Daoy (cell line): ENCODE data around the gene PCA3. TPM values are rescaled to one million over a fixed set of nuclear protein-coding genes. Genes with fewer than 3 reads are reported as not detected.
A peak's percentile ranks its signal among the peaks of the same experiment; 100 is the strongest.

Experiments
- DNase-seq: peaks from one replicate; pipeline ENCODE4 v3.0.0-alpha.2; 2015; ENCODE audit warnings: low read depth
- total RNA-seq: library from RNA; depleted of rRNA; stranded (reverse); fragments of >200 nt; shearing (Covaris generic); gene quantifications from 2 replicates; pipeline ENCODE4 v1.2.3, GENCODE V29; 2014

Gene PCA3
- total RNA-seq, 1 experiment from 2014 or later: 0.06 TPM

DNA sequence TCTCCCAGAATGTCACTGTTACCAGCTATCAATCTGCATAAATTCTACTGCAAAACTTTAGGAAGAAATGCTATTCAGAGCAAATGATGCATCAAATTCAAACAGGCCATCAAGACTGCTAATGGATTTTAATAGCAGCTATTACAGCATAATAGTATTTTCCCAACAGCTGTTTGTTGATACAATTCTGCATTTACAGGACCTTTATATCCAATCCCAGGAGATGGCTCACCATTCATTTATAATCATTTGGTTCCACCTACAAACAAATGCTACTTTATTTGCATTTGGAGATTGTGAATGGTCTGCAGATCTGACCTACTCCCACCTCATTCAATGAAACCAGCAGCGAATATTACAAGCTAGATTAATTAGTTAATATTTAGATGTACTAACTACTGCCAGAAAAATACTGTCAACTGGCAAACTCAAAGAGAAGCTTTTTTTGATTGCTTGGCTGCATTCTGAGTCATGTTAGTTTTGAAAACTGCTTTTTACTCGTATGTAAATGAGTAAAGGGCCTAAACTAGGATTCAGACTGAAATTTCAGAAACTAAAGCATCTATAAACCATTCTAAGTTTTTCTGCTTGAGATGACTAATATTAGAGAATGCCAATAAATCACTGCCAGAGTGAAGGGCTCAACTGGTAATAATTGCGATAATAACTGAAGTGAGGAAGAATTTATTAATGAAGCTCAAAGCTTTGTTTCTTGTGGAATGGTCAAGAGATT lies 7.1 kb upstream of the PCA3 start:
- DNase-seq: no peak

DNA sequence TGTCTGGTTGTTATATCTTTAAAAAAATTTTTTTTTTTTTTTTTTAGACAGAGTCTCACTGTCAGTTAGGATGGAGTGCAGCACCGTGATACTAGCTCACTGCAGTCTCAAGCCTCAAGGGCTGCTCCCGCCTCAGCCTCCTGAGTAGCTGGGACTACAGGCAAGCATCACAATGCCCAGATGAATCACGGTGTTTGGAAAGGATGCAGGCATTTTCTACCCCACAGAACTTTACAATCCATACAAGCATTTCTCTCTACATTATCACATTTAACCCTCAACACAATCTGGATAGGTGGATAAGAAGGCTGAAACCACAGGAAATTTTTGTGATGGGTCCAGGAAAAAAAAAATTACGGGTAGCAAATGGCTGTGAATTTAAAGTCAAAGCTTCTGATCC lies 5.8 kb upstream of the PCA3 start:
- DNase-seq: no peak

DNA sequence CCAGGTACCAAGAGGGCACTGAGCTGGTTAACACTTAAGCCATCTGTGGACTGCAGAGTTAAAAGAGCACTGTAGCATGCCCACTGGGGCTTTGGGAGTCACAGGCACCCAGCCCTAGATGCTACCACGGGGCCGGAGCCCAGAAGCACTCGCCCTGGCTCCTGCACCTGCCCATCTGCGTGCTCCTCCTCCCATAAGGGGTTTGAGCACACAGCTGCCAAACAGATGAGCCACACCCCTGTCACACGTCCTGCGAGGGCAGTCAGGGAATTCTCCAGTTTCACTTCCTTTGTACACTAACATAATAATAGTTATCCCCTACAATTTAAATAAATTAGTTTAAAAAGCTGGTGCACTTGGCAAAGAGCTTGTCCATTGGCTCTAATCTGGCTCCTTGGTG lies 4.5 kb upstream of the PCA3 start:
- DNase-seq: no peak

DNA sequence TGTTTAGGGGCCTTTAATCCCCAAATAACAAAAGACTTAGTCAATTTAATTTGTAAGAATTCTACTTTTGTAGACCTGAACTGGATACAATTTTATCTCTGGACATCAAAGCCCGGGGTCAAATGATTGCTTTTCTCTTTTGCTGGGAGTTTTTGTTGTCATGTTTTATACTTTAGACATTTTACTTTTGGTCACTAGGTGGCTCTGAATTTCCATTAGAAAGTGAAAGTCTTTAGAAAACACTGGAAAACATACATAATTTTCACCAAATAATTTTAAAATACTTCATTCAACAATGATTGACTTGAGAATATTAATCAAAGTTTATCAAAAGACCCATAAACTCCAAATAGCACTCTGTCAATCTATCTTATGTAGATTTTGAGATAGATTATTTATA lies 2.8 kb upstream of the PCA3 start:
- no peak for DNase-seq

DNA sequence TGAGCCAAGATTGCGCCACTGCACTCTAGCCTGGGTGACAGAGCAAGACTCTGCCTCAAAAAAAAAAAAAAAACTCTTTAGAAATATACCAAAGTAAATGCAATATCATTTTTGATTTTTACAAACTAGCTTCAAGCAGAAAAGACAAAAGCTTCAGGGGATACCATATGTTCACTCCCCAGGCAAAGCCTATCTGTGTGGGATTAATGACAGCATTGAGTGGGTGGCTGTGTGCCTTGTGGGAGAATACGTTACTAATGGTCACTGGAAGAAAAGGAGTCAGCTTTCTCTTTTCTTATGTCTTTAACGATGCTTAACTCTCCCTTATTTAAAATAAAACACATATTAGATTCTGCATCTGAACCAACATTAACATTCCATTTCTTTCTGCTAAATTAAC lies 1.9 kb downstream of the PCA3 start:
- DNase-seq: no peak

DNA sequence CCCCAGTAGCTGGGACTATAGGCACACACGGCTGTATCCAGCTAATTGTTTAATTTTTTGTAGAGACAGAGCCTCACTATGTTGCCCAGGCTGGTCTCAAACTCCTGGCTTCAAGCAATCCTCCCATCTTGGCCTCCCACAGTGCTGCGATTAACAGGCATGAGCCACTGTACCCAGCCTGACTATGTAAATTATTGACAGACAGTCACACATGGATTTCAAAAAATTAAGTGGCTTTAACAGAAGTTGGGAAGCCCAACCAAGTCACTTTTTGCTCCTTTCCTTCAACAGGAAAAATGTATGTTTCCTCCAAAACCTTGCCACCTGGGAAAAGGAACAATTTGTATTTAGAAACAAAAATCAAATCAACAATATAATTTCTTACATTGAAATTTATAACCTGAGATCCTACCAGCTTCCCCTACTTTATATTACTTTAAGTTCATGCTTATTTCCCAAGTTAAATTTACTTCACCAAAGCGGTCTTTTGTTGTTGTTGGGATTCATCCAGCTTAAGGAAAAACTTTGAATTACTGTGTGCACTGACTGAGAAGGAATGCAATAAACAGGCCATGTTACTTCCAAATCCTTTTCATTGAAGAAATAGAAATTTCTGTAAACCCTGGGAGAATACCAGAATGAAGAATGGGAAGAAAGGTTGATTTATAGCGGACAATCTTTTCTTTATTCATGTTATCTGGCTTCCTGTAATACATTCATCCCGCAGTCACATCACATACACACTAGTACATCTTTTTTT lies 8.6 kb downstream of the PCA3 start:
- DNase-seq: no peak

DNA sequence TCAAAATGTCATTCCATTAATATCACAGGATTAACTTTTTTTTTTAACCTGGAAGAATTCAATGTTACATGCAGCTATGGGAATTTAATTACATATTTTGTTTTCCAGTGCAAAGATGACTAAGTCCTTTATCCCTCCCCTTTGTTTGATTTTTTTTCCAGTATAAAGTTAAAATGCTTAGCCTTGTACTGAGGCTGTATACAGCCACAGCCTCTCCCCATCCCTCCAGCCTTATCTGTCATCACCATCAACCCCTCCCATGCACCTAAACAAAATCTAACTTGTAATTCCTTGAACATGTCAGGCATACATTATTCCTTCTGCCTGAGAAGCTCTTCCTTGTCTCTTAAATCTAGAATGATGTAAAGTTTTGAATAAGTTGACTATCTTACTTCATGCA lies 20.6 kb downstream of the PCA3 start:
- no peak for DNase-seq

DNA sequence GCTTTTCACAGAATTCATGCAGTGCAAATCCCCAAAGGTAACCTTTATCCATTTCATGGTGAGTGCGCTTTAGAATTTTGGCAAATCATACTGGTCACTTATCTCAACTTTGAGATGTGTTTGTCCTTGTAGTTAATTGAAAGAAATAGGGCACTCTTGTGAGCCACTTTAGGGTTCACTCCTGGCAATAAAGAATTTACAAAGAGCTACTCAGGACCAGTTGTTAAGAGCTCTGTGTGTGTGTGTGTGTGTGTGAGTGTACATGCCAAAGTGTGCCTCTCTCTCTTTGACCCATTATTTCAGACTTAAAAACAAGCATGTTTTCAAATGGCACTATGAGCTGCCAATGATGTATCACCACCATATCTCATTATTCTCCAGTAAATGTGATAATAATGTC lies 21.3 kb downstream of the PCA3 start:
- DNase-seq: no peak

DNA sequence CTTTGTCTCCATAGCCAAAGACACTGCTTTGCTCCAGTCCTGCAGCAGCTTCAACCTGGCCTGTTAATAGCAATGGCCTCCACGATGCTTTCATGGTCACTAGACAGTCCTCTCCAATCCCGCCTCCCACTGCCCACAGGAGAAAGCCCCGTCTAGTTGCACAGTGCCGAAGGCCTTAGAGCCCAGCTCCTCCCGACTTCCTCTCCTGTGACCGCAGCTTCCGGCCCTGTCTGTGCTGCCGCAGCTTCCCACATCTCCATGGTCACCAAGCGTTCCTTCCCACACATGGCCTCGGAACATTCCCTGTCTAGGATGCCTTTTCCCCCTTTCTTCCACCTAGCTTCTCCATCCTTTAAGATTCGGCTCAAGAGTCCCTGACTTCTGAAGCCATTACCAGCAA lies 23.4 kb downstream of the PCA3 start:
- peak; percentile 23 for DNase-seq

DNA sequence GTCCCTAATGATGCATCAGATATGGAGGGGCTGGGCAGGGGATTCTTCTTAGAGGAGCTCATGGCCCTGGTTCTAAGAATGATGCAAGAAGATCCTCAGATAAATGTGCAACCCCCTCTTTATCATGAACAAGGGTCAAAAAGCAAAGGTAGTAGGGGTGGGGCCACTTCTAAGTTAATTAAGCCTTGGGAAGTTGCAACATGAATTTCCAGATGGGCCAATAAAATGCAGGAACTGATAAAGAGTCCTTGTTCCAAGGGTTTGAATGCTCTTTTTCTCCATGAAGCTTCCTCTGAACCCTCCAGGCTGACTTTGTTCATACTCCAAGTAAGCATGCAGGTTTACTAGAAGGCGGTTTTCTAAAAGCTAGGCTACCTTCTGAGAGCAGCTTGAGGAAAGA lies 25.6 kb downstream of the PCA3 start:
- DNase-seq: no peak

DNA sequence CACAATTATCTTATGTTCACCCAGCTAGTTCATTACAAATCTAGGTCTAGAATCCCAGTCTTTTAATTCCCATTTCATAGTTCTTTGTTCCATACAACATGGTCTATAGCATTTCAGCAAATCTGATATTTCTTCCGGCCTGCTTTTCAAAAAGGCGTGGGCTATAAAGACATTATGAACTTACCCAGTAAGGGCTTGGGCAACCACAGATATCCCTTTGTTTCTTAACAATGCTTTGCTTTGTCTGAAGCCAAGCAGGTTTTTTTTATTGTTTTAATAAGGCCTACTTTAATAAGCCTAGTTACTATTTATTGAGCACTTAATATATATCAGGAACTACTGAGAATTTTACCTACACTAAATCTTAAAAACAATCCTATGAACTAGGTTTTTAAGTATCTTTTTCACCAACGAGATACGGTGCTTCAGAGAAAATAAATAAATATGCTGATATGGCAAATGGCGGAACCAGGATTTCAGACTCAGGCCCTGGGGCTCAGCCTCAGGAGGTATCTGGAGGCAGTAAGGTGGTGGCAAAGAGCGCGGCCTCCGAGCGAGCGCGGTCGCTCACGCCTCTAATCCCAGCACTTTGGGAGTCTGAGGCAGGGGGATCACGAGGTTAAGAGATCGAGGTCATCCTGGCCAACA lies 29.7 kb downstream of the PCA3 start:
- no peak for DNase-seq

DNA sequence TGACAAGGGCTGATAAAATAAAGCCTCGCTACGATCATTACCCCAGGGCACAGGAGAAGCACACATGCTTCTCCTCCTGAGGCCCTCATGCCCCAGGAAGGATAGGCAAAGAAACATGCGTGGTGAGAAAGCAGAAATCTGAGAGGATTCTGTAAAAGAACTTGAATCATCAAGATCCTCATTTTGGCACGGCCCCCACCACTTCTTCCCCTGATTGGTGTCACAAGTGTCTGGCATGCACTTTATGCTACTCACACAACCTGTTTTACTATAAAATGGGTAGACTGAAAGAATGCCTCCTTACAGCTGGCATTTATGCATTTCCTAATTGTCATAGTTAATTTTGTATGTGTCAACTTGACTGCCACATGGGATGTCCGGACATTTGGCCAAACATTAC lies 32.1 kb downstream of the PCA3 start:
- no peak for DNase-seq

DNA sequence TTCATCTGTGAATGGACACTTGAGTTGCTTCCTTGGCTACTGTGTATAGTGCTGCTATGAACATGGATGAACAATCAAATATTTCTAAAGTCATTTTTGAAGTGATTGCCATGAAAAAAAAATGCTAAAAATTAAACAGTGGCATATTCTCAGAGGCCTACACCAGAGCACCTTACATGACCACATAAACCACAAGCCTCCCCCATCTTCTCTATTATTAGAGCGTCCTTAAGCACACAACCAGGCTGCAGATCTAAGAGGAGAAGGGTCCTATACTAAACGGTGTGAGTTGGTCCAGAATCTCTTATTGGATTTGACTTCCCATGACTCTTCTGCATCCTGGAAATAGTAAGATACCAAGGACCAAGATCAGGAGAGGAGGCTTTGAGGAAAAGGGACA lies 34.3 kb downstream of the PCA3 start:
- DNase-seq: no peak

DNA sequence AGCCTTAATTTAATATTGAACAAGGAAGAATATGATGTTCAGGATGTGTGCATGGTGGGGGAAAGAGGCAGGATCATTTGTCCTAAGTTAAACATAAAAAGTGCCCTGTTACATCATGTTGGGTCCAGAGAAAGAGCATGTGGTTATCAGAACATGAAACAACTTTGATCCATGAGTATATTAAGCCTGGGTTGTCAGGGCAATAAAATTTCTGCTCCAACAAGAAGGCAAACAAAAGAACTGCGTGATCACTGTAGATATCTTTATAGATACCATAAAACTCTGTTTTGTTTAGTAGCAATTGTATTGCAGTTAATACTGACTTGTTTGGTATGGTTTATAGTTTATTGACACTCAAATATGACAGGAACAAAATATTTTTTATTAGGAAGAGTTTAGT lies 35.2 kb downstream of the PCA3 start:
- DNase-seq: no peak

DNA sequence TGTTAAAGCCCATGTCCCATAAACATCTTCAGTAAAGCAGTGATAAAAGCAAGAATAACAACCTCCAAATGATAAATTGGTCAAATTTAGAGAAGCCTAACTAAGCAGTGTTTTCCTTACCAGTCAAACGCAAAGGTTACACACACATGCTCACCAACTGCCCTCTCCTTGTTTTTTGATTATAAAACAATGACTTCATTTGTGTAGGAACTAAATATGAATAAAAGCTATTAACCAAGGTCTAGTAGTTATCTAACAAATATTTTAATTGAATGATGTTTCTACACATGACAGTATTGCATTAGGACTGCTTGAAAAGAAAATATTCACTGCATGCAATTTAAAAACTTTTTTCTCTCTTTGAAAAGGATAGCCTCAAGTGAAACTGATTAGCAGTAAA lies 36.7 kb downstream of the PCA3 start:
- no peak for DNase-seq

DNA sequence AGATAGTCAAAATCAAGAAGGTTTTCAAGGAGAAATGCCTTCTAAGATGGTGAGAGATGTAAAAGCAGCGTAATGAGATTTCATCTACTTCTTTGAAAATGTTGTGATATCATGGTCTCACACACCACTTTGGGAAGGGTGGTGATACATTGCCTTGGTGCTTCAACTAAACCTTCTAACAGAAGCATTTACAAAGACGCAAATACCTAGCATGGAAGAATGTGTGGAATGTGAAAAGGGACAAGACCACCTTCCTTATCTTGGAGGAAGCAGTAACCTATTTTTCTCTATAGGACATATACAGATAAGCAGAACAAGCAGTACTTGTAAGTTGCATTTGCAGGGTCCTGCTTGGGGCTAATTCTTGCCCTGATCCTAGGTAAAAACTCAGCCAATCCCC lies 38.8 kb downstream of the PCA3 start:
- DNase-seq: no peak

DNA sequence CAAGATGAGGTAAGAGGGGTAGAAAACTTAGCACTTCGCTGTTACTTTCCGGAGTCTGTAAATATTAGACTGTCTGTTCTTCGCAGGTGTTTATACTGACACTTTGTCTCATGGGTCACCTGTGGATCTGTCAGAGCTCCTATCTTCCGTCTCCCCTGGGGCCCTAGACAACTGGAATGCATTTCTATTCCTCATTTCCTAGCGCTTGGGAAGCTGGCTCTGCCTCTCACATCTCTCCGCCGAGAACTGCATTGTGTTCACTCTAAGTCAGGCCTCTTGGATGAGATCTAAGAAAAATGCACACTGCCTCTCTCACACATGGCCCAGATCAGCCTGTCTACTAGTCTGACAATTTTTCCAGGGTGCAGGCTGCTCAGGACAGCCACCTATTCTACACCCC lies 39.5 kb downstream of the PCA3 start:
- no peak for DNase-seq

DNA sequence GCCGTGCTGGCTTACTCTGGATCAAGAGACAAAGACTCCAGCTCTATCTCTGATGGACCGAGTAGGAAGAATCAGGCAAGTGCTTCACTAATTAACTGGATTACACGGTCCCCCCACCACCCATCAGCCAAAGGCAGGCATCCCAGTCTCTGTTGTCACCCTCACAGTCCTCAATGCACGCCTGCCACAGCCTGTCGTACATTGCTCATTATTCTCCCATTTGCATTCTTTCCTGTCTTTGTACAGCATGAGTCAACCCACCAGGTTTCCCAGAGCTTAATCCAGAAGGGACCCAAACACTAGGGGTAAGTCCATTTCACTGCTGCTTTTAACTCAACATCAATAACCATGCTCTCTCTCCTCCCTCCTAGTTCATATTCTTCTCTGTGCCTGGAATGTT lies 44.4 kb downstream of the PCA3 start:
- peak; percentile 13 for DNase-seq

DNA sequence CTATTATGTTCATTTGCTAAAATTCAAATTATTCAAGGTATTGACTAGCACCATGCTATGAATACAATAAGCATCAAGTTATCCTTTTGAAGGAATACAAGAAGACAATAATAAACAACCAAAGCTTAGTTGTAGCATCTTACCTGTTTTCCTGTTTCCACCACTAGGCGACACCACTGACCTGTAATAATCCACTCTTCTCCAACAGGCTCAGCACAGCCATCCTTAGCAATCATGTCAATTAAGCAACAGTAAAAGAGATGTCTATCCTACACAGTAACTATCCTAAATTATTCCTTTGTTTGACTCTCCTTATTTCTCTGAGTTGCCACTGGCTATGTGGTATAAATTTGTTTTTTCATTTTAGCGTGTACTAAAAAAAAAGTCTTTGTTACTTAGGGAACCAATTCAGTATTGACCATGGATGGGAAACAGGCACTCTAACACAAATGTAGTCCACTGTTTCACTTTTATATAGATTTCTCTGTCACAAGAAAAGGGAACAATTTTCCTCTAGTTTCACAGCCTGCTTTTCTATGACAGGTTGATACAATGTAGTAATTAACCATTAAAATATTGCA lies 46.2 kb downstream of the PCA3 start:
- DNase-seq: peak; percentile 67

DNA sequence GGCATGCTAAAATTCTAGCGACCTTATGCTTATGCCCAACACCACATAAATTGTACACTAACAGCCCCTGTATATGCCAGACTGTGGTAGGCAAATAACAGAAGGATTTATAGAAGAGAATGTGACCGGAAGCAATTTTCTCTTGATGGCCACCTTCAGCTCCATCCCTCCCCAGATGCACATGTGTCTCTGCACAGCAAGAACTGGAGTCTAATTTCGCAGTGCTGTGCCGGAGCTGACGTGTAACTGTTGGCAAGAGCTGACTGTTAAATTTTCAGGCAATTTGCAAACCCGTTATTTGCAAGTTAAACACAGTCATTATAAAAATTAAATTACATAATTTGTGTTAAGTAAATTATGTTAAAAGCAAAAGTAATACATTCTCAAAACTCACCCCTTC lies 48.4 kb downstream of the PCA3 start:
- no peak for DNase-seq

DNA sequence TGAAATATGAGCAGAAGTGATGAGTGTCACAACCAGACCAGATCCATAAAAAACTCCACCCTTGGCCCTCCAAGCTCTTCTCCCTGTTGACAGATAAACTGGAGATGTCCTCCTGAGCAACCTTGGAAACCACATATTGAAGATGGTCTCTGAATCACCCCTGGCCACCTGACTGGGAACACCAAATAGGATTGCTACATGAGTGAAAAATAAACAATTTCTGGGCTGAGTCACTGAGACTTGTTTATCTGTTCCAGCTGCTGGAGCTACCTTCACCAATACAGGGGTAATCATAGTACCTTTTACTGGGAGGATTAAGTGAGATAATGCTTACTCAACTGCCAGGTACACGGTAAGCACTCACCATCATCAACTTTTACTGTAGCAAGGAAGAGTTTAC lies 53.3 kb downstream of the PCA3 start:
- peak; percentile 57 for DNase-seq

DNA sequence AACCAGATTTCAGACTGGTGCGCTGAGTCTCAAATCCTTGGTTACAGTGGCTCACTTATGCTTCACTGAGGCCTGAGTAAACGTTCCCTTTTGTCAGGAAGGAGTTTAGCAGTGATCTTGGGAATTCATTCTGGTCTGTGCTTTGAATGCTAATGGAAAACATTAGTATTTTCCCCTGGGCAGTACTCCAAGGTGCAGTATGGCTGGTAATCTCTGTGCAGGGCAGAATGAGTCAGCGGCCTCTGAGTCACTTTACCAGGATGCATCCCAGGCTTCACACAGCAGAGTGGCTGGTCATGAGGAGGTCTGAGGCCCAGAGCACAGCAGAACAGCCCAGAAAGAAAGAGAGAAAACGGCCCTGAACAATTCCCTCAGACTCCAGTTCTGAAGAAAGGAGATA lies 54.0 kb downstream of the PCA3 start:
- DNase-seq: peak; percentile 97

DNA sequence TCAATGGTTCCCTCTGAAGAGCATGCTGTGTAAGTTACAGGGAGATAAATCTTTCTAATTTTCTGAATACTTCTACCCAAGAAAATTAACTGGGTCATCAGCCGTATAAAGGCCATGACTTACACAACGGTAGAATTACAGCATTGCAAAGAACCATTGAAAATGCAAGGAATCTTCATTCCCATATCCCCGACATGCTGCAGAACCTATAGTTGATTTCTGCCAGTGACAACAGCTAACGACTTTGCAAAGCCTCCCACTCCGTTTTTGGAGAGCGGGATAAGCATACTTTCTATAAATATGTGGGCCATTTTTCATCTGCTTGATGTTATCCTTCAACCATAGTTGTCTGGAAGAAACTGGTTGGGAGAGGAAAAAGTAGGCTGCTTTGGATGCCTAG lies 56.2 kb downstream of the PCA3 start:
- no peak for DNase-seq
